ENCODE data around the gene PLPPR1. TPM values are rescaled to one million over a fixed set of nuclear protein-coding genes. Genes with fewer than 3 reads are reported as not detected.

The PLPPR1 gene
- total and polyA plus RNA-seq, 4 donors: 1.2 to 26.3 (median 2.4) TPM

DNA sequence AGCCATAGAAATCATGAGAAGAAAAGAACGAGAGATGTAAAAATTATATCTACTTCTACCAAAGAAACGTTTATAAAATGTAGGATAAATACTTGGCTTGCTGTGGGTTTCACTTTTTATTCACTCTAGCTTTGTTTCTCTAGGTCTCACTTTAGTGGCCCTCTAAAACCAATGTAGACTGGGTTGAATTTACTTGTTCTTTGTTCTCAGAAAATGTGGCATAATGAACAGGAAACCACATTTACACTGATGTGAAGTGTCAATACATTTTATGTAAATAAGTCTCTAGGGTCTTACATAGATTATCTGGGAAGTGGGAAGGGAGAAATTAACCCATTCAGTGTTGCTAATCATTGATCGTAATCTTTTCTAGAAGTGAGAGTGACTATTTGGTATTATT is 58.9 kb downstream of the PLPPR1 start (continued):
- TF ChIP-seq RAD21 (IDR thresholded peaks at IDR 0.05) (no peak), HNF4G (IDR thresholded peaks at IDR 0.05) (no peak), FOXA1 (IDR thresholded peaks at IDR 0.05) (no peak), FOXA2 (IDR thresholded peaks at IDR 0.05) (no peak), YY1 (IDR thresholded peaks at IDR 0.05) (no peak)

DNA sequence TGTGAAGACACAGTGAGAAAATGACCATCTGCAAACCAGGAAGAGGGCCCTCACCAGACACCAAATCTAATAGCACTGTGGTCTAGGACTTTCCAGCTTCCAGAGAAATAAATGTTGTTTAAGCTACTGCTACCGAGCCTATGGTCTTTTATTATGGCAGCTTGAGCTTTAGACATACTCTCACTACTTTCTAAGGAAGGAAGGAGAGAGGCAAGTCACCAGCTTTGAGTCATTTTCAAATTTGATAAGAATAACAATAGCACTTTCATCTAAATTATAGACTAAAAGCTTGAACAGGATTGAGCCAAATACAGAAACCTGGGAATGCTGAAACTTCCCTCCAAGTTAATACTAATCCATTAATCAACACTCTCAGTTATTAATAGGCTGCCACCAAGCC is 64.4 kb downstream of the PLPPR1 start:
- H3K36me3 ChIP-seq (ENCODE audit: control insufficient read depth in 4 of 4, insufficient read depth in 3 of 4, low read depth in 1 of 4, low read length in 3 of 4): no peaks in the 10 kb centered on the region
- H3K4me1 ChIP-seq (ENCODE audit: control insufficient read depth in 4 of 4, insufficient read depth in 4 of 4, low read length in 3 of 4): no peaks in the 10 kb centered on the region
- TF ChIP-seq EGR1 (IDR thresholded peaks at IDR 0.05; ENCODE audit: low read depth in 2 of 2) (no peak), TAF1 (conservative IDR thresholded peaks at IDR 0.05) (no peak), JUND (IDR thresholded peaks at IDR 0.05) (no peak), HNF4A (conservative IDR thresholded peaks at IDR 0.05) (no peak), GABPA (IDR thresholded peaks at IDR 0.05 in 1 of 2, conservative IDR thresholded peaks at IDR 0.05 in 1 of 2) (no peak), HNF4G (IDR thresholded peaks at IDR 0.05) (no peak), NR2F2 (IDR thresholded peaks at IDR 0.05) (no peak), YY1 (IDR thresholded peaks at IDR 0.05) (no peak), FOXA2 (IDR thresholded peaks at IDR 0.05) (no peak), SP1 (IDR thresholded peaks at IDR 0.05) (no peak), RXRA (IDR thresholded peaks at IDR 0.05) (no peak), FOXA1 (IDR thresholded peaks at IDR 0.05) (no peak), RAD21 (IDR thresholded peaks at IDR 0.05) (no peak)
- TF ChIP-seq, protein P1, sequence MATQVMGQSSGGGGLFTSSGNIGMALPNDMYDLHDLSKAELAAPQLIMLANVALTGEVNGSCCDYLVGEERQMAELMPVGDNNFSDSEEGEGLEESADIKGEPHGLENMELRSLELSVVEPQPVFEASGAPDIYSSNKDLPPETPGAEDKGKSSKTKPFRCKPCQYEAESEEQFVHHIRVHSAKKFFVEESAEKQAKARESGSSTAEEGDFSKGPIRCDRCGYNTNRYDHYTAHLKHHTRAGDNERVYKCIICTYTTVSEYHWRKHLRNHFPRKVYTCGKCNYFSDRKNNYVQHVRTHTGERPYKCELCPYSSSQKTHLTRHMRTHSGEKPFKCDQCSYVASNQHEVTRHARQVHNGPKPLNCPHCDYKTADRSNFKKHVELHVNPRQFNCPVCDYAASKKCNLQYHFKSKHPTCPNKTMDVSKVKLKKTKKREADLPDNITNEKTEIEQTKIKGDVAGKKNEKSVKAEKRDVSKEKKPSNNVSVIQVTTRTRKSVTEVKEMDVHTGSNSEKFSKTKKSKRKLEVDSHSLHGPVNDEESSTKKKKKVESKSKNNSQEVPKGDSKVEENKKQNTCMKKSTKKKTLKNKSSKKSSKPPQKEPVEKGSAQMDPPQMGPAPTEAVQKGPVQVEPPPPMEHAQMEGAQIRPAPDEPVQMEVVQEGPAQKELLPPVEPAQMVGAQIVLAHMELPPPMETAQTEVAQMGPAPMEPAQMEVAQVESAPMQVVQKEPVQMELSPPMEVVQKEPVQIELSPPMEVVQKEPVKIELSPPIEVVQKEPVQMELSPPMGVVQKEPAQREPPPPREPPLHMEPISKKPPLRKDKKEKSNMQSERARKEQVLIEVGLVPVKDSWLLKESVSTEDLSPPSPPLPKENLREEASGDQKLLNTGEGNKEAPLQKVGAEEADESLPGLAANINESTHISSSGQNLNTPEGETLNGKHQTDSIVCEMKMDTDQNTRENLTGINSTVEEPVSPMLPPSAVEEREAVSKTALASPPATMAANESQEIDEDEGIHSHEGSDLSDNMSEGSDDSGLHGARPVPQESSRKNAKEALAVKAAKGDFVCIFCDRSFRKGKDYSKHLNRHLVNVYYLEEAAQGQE (IDR thresholded peaks at IDR 0.05): no peak
- TF ChIP-seq, protein P2, sequence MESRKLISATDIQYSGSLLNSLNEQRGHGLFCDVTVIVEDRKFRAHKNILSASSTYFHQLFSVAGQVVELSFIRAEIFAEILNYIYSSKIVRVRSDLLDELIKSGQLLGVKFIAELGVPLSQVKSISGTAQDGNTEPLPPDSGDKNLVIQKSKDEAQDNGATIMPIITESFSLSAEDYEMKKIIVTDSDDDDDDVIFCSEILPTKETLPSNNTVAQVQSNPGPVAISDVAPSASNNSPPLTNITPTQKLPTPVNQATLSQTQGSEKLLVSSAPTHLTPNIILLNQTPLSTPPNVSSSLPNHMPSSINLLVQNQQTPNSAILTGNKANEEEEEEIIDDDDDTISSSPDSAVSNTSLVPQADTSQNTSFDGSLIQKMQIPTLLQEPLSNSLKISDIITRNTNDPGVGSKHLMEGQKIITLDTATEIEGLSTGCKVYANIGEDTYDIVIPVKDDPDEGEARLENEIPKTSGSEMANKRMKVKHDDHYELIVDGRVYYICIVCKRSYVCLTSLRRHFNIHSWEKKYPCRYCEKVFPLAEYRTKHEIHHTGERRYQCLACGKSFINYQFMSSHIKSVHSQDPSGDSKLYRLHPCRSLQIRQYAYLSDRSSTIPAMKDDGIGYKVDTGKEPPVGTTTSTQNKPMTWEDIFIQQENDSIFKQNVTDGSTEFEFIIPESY (IDR thresholded peaks at IDR 0.05): no peak
- TF ChIP-seq, protein P3, sequence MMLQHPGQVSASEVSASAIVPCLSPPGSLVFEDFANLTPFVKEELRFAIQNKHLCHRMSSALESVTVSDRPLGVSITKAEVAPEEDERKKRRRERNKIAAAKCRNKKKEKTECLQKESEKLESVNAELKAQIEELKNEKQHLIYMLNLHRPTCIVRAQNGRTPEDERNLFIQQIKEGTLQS (IDR thresholded peaks at IDR 0.05): no peak
- TF ChIP-seq, protein P4, sequence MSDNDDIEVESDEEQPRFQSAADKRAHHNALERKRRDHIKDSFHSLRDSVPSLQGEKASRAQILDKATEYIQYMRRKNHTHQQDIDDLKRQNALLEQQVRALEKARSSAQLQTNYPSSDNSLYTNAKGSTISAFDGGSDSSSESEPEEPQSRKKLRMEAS (IDR thresholded peaks at IDR 0.05): no peak
- no peak overlapping the region for H3K9ac ChIP-seq (ENCODE audit: low read depth in 1 of 2, low read length in 2 of 2)
- no peak for DNase-seq (ENCODE audit: low spot score)
- no peak overlapping the region for H3K4me3 ChIP-seq (ENCODE audit: low read depth in 1 of 3, low read length in 3 of 3)
- no peaks in the 10 kb centered on the region for H3K27me3 ChIP-seq (ENCODE audit: control insufficient read depth in 4 of 4, insufficient read depth in 4 of 4, low read length in 3 of 4)
- H3K9me3 ChIP-seq (ENCODE audit: control insufficient read depth in 4 of 4, low read length in 3 of 4): no peaks in the 10 kb centered on the region
- no peak overlapping the region for H3K27ac ChIP-seq (ENCODE audit: low read depth in 1 of 2, low read length in 2 of 2)
- 90% methylated on average over 1 of the region's 1 CpG for WGBS

DNA sequence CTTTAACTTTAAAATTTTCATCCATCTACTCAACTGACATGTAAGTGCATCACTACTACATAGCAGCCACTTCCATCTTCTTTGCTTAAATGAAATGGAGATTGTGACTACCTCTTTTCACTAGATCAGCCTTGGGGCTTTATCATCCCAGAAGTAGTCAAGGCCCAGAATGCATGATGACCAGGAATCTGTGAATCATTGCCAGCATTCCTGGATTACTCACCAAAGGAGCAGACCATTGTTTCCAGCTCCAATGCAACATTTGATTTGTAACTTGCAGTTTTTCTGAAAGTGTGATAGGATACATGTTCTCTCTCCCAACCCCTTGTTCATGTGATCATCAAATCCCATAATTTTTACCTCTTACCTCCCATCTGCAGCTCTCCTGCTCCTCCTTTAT is 65.1 kb downstream of the PLPPR1 start:
- no peak for DNase-seq (ENCODE audit: low spot score)
- Histone ChIP-seq H3K27ac (ENCODE audit: low read depth in 1 of 2, low read length in 2 of 2) (no peak overlapping the region), H3K9me3 (ENCODE audit: control insufficient read depth in 4 of 4, low read length in 3 of 4) (no peaks in the 10 kb centered on the region), H3K4me1 (ENCODE audit: control insufficient read depth in 4 of 4, insufficient read depth in 4 of 4, low read length in 3 of 4) (no peaks in the 10 kb centered on the region), H3K27me3 (ENCODE audit: control insufficient read depth in 4 of 4, insufficient read depth in 4 of 4, low read length in 3 of 4) (no peaks in the 10 kb centered on the region), H3K36me3 (ENCODE audit: control insufficient read depth in 4 of 4, insufficient read depth in 3 of 4, low read depth in 1 of 4, low read length in 3 of 4) (no peaks in the 10 kb centered on the region), H3K4me3 (ENCODE audit: low read depth in 1 of 3, low read length in 3 of 3) (no peak overlapping the region), H3K9ac (ENCODE audit: low read depth in 1 of 2, low read length in 2 of 2) (no peak overlapping the region)
- TF ChIP-seq, protein P1 (IDR thresholded peaks at IDR 0.05): no peak
- TF ChIP-seq JUND (IDR thresholded peaks at IDR 0.05) (no peak), YY1 (IDR thresholded peaks at IDR 0.05) (no peak), GABPA (IDR thresholded peaks at IDR 0.05 in 1 of 2, conservative IDR thresholded peaks at IDR 0.05 in 1 of 2) (no peak), EGR1 (IDR thresholded peaks at IDR 0.05; ENCODE audit: low read depth in 2 of 2) (no peak)
- TF ChIP-seq, protein P5, sequence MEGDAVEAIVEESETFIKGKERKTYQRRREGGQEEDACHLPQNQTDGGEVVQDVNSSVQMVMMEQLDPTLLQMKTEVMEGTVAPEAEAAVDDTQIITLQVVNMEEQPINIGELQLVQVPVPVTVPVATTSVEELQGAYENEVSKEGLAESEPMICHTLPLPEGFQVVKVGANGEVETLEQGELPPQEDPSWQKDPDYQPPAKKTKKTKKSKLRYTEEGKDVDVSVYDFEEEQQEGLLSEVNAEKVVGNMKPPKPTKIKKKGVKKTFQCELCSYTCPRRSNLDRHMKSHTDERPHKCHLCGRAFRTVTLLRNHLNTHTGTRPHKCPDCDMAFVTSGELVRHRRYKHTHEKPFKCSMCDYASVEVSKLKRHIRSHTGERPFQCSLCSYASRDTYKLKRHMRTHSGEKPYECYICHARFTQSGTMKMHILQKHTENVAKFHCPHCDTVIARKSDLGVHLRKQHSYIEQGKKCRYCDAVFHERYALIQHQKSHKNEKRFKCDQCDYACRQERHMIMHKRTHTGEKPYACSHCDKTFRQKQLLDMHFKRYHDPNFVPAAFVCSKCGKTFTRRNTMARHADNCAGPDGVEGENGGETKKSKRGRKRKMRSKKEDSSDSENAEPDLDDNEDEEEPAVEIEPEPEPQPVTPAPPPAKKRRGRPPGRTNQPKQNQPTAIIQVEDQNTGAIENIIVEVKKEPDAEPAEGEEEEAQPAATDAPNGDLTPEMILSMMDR (IDR thresholded peaks at IDR 0.05; ENCODE audit: low read depth, low read length, missing input control): no peak
